HG02840 (cell line): Measurements from ENCODE around the gene TRIM37.
"Not testable (repeated sequence)": the region's sequence is repeated elsewhere in the genome, so short reads cannot be mapped to it uniquely, and the experiment has no call there.

Source experiments
- ATAC-seq: cut with Tn5 transposase; IDR thresholded peaks from one replicate; pipeline ENCODE4 v1.9.1; 2021; ENCODE audit warnings: mild to moderate bottlenecking, moderate library complexity, moderate number of reproducible peaks; ENCODE audit not compliant: unreplicated experiment, low FRiP score

The TRIM37 gene

DNA sequence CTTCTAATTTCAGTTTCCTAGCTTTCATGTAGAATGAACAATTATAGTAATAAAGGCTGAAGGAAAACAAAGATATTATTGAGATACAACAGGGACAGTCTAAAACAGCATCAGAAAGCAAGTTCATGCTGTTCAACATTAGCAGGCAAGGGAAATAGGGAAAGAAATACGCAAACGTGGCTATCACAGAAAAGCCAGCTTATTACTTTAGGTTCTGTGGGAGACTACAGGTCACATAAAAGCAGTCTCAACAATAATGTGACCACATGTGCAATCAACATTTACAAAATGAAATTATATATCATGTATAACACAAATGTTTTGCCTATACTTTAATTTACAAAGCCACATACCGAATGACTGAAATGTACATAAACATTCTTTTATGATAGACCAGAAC is 4.9 kb upstream of the TRIM37 start:
- ATAC-seq, result no peak

DNA sequence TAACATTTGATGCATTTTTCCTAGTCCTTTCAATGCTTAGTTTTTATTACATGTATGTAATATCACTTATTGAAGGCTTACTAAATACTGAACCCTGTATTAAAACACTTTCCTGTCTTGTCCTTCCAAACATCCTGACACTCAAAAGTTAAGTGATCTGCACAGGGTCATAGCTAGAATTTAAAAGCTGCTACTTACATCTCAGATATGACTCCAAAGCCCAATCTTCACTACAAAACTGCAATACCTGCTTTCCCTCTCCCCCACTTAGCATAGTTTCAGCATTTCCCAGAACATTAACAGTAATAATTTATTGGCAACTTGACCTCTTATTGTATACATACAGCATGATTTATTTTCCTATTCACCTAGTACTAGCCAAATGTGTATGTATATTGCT is 4.3 kb upstream of the TRIM37 start:
- no peak for ATAC-seq

DNA sequence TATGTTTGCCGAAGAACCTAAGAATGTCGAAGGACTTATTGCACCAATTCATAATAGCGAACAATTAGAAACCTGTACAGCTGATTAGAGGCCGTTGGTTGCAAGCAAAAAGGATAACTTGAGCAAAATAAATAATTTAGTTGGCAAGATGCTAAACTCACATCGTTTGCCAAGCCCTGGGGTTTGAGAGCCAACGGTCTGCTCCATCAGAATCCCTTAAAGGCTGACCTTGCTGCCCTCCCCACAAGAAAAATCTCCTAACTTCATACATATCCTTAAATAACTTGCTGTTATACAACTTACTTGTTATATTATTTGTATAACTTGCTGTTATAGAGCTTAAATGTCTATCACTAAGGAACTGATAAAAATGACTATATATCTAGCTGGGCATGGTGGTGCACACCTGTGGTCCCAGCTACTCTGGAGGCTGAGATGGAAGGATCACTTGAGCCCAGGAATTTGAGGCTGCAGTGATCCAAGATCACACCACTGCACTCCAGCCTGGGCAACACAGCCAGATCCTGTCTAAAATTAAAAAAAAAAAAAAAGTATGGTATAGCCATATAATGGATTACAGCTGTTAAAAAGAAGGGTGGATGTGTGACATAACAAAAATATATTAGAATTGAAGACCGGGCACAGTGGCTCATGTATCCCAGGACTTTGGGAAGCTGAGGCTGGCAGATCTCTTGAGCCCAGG is 1.9 kb upstream of the TRIM37 start:
- ATAC-seq, result no peak

DNA sequence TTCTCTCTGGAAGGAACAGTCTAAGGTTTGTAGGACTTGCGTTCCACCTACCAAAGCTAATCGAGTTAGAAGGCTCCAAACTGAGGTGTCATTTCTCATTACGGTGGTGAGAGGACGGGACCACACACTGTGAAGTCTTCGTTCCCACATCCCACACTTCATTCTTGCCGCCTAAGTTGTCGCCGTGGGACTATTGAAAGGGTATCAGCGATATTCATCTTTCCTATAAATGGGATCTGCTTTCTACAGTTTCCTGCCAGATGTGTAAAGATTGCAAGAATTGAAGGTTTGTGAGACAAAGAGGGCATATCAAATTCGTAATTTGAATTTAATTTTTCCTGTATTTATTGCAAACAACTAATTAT is 608 bp upstream of the TRIM37 start:
- ATAC-seq, result no peak

DNA sequence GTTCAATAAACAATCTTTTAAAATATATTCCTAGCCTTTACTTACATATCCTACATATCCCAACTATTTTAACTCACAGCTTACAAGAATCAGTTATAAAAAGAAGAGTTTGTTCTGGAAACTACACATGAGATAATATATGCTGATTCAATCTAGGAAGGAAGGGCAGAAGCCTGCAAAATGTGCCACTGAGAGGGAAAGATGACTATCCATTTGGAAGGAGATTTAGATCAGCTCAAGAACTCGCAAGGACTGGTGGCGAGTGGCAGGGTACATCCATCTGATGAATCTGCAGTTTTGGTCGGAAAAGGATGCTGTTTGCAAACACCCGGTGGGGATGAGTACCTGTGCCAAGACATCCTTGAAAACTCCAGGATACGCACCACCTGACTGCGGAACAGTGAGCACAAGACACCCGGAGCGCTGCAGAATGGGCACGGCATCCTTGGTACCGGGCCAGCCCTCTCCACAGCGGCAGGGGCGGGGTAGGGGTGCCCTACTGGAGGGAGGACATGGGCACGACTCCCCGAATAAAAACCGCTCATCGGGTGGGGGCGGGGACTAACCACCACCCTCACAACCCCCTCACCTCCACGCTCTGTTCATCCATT is 723 bp downstream of the TRIM37 start:
- ATAC-seq, result peak; percentile 26

DNA sequence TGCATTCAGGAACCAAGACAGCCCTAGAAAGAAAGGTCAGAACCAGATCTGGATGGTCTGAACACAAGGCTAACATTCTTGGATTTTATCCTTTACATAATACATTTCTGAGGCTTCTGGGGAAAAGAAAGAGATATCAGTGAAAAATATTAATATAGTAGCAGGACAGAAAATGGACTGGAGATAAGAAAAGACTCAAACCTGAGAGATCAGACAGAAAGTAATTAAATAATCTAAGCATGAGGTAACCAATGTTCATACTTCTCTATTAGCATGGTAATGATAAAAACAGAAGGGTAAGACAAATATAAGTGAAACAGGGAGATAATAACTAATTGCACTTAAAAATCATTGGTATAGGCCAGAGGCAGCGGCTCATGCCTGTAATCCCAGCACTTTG is 5.5 kb downstream of the TRIM37 start:
- no peak for ATAC-seq

DNA sequence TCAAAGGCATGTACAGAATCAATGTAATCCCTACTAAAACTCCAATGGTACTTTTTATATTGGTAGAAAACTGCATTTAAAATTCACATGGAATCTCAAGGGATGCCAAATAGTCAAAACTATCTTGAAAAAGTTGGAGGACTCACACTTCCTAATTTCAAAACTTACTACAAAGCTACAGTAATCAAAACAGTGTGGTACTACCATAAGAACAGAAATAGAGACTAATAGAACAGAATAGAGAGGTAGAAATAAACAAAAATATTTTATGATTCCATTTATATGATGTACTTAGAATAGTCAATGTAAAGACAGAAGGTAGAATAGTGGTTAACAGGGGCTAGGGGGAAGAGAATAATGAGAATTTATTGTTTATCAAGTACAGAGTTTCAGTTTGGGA is 8.8 kb downstream of the TRIM37 start:
- ATAC-seq, result no peak

DNA sequence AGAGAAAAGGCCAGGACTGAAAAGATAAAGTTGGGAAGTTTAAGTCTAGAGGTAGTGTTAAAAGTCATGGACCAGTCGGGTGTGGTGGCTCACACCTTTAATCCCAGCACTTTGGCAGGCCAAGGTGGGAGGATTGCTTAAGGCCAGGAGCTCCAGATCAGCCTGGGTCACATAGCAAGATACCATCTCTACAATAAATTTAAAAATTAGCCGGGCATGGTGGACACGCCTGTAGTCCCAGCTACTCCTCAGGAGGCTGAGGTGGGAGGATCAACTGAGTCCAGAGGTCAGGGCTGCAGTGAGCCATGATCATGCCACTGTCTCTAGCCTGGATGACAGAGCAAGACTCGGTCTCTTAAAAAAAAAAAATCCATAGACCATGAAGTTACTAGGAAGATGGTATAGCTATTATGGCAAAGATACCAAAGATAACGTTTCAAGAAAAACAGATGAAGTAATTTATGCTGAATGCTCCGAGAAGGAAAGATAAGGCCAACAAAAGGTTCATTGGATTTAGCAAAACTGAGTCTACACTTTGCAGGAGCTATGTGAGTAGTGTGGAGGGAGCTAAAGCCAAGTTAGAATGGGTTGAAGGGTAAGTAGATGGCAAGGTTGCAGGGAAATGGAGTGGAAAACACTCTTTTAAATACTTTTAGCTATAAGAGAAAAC is 11.7 kb downstream of the TRIM37 start:
- no peak for ATAC-seq

DNA sequence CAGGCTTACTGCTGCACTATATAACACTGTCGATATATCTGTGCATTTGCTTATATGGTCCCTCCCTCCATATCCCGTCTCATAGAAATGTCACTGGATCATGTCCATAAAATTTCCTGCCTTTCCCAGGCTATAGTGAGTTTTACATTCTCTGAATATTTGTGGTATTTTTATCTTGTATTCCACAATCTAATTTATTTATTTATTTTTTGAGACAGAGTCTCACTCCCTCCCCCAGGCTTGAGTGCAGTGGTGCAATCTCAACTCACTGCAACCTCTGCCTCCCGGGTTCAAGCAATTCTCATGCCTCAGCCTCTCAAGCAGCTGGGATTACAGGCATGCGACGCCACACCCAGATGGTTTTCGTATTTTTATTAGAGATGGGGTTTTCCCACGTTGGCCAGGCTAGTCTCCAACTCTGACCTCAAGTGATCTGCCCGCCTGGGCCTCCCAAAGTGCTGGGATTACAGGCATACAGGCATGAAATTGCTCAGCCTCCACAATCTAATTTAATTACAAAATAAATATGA is 12.9 kb downstream of the TRIM37 start:
- ATAC-seq, result no peak

DNA sequence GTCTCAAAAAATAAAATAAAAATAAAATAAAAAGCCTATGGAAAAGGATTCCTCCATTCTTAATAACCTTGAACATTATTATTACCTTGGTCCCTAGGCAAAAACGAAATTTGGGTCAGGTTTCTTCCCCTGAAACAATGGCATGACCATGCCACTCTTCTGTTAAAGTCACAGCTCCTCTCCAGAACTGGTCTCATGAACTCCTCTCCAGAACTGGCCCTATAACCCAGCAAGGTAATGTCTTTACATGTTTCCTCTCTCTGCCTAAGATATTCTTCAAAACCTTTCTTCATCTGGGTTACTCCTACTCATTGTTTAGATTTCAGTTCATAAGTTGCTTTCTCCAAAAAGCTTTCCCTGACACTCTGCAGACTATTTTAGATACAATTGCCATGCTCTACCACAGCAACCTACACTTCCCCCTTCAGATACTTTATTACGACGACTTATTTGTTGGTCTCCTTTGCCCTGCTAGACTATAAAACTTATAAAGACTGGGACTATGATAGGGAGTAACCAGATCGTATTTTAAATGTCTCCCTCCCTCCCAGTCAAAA is 13.5 kb downstream of the TRIM37 start:
- ATAC-seq, result no peak

DNA sequence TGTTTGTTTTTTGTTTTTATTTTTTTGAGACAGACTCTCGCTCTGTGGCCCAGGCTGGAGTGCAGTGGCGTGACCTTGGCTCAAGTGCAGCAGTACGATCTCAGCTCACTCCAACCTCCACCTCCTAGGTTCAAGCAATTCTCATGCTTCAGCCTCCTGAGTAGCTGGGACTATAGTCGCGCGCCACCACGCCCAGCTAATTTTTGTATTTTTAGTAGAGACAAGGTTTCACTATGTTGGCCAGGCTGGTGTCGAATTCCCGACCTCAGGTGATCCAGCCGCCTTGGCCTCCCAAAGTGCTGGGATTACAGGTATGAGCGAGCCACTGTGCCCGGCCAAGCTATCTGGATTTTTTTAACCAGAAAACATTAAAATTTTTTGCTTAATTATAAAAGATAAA is 16.1 kb downstream of the TRIM37 start:
- not testable (repeated sequence) for ATAC-seq

DNA sequence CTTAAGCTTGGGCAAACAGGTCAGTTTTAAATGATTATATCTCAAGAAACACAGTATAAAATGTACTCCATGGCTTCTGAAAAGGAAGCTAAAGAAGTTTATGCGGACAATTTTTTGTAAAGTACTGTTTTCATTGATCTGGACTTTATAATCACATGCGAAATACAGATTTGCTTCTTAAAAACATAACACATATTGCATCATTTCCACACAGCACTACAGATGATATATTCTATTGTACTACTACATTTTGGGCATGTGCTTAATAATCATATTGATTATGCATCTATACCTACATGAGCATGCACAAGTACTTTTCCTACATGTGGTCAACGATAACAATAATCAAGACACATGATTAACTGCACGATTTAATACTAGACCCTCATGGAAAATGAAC is 22.5 kb downstream of the TRIM37 start:
- no peak for ATAC-seq

DNA sequence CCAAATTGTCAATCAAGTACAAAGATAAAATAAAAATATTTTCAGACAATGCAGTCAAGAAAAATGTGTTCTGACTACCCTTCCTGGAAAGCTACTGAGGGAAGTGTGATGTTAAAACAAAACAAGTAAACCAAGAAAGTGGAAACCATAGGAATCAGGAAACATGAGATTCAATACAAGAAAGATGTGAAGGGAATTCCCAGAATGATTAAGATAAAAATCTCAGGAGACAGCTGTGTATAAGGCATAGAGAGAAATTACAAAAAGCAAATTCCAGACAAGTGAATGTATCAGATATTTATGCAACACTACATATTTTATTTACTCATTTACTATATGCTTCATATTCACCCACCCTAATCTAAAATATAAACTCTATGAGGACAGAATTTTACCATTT is 32.2 kb downstream of the TRIM37 start:
- no peak for ATAC-seq

DNA sequence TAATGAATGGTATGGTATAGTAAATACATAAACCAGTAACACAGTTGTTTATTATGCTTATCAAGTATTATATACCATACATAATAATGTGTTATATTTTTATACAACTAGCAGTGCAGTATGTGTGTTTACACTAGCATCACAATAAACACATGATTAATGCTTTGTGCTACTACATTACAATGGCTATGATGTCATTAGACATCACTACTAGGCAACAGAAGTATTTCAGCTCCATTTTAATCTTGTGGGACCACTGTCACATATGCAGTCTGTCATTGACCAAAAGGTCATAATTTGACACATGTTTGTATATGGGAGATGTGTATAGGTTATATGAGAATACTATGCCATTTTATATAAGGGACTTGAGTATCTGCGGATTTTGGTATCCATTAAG is 32.7 kb downstream of the TRIM37 start:
- no peak for ATAC-seq

DNA sequence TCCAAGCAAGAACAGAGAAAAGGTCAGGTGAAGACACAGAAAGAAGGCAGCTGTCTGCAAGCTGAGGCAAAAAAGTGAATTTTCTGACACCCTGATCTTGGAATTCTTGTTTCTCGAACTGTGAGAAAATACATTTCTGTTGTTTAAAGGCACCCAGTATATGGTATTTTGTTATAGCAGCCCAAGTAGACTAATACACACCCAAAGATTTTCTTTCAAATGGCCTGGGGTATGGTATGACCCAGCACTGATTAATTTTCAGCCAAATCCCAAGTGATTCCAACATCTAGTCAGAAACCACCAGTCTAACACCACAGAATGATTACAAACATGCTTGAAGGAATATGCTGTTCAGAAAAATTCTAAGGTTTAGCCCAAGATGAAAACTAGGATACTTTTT is 36.8 kb downstream of the TRIM37 start:
- ATAC-seq, result no peak

DNA sequence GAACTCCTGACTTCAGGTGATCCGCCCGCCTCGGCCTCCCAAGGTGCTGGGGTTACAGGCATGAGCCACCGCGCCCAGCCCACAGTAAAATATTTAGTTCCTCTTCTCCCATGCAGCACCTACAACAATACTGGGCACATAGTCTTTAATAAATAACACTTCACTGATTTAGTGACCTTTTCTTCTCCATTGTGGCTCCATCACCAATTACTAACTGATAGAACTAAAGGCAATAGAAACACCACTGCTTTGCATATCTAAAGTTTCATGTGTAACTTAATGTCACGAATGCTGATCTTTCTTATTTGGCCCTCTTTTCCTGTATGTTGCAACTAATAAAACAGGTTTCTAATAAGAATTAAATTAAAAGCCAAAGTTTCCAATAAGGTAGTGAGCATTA is 38.9 kb downstream of the TRIM37 start:
- no peak for ATAC-seq

DNA sequence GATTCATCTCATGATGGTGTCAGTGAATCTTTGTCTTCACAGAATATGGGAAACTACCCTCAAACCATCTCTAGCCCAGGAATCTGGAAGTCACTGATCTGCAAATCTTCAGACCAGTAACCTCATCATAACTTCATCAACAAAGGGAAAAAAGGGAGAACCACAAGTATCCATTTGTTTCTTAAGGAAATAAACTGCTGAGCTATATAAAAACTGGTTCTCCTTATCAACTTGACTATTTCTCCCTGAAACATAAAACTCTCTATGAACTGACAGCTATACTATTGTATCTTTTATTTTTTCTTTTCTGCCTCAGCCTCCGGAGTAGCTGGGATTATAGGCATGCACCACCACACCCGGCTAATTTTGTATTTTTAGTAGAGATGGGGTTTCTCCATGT is 39.3 kb downstream of the TRIM37 start:
- no peak for ATAC-seq

DNA sequence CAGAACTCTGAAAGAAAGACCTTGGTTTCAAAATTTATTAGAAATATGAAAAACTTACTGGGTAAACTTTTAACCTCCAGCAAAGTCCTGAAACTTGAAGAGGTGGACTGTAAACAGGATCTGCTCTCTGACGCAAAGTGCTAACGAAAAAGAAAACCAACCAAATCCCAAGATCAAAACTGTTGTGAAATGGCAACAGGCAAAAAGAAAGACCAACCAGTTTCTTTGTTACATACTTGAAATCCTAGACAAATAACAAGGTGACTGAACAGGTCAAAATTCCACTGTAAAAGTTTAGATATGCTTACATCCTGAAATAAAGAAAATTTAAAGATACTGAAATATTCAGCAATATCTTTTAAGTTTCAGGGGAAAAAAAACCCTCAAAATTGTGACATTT is 44.2 kb downstream of the TRIM37 start:
- ATAC-seq, result no peak

DNA sequence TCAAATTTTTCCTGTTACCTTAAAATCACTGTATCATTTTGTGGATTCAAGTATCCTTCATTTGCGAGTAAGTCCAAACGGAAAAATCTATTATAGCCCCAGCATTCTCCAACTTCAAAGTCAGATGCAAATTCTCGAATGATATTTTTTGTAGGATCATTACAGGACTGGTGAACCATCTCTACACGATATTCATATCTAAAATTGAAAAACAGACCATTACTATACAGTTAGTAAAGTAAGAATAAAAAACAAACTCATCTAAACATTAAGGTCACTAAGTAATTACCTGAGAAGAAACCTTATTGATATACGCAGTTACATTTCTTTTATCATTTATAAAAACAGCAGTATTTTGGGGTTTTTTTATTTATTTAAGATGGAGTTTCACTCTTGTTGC is 49.8 kb downstream of the TRIM37 start:
- ATAC-seq, result no peak

DNA sequence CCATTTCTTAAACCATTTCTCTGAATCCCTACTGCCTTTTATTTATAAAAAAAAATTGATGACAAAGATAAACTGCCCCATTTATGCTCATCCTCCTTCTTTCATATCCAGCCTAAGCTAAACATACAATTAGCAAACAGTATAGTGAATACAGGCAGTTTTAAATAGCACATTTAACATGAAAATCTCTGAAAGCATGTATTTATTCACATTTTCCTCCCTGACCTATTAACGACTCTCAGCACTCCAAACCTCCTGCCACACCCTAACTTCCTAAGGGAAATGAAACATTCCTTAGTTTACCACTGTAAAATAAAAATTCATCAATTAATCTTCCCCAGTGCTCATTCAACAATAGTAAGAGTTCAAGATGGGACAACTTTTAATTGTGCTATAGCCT is 56.9 kb downstream of the TRIM37 start:
- ATAC-seq, result no peak

DNA sequence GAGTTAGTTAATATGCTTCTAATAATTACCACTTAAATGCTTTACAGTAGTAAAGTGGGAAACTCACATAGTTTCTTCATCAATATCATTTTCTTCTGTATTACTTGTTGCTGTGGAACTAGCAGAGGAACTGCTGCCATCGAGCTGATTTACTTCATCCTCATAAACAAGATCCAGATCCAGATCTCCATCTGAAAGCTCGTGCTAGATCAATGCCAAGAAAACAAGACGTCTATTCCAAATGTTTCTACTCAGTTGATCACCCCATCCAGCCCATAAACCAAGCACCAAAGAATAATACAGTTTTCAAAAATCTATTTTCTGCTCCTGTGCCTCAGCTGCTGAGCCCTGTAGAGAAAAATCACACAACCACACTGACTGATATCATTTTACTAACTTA is 59.1 kb downstream of the TRIM37 start:
- ATAC-seq, result no peak

DNA sequence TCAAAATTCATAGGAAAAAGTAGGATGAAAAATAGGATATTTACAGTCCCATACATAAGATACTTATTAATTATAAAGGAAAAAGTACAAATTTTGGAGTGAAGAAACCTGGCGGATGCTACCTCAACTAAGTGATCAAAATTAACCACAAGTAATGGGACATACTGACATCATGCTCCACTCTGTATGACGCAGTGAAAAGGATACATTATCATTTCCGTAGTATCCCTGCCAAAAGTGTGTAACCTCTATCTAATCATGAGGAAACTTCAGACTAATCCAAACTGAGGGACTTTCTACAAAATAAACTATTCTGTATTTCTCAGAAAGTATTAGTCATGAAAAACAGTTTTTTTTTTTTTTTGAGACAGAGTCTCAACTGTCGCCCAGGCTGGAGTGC is 60.5 kb downstream of the TRIM37 start:
- no peak for ATAC-seq
